SK-N-SH (cell line): ENCODE measurements around the gene INO80C. TPM values are rescaled to one million over a fixed set of nuclear protein-coding genes. Genes with fewer than 3 reads are reported as not detected.

ENCODE experiments used
- CTCF ChIA-PET: fragments of 300-600, 350-600 bp; formaldehyde crosslinking; extraction: SDS; loops from one replicate; lab custom pipeline; 2021; lab: Yijun Ruan, JAX
- POLR2A ChIA-PET: fragments of 350-600 bp; sonication (Branson Sonifier 250); formaldehyde crosslinking; extraction: SDS; loops from one replicate; lab custom pipeline; 2020; ENCODE audit warnings: antibody characterized with exemption, inconsistent platforms; lab: Yijun Ruan, JAX
- DNase-seq: peaks from one replicate; pipeline ENCODE4 v3.0.0; 2012
- H2AFZ ChIP-seq: fragments of 200-600 bp; sonication (generic); 2 replicates; pipeline ENCODE4 v1.8.1; 2016; ENCODE audit warnings: antibody characterized with exemption, mild to moderate bottlenecking, low read depth
- H3F3A ChIP-seq: fragments of 200-600 bp; sonication (generic); replicated peaks from 2 replicates; pipeline ENCODE3; 2016; ENCODE audit warnings: antibody characterized with exemption, mild to moderate bottlenecking; ENCODE audit not compliant: insufficient read depth
- H3K27ac ChIP-seq, 2 experiments: fragments of 200-500 bp in 1 of 2; fragments of 200-600 bp in 1 of 2; sonication (Bioruptor generic) in 1 of 2; sonication (generic), shearing (Covaris generic) in 1 of 2; 2 replicates each; pipeline versions ENCODE4 v1.5.1 to v1.6.1; 2014 to 2016; ENCODE audit warnings: low read depth in 2 of 2, inconsistent platforms in 1 of 2, low read length in 1 of 2, mild to moderate bottlenecking in 1 of 2, mixed read lengths in 1 of 2
- H3K27me3 ChIP-seq: fragments of 200-600 bp; sonication (generic), shearing (Covaris generic); 2 replicates; pipeline ENCODE4 v1.6.1; 2016; ENCODE audit warnings: mixed run types; ENCODE audit not compliant: insufficient read depth
- H3K36me3 ChIP-seq, 2 experiments: fragments of 200-500 bp in 1 of 2; fragments of 200-600 bp in 1 of 2; sonication (Bioruptor generic) in 1 of 2; sonication (generic) in 1 of 2; replicated peaks in 1 of 2; 2 replicates each; pipeline versions ENCODE3 to v1.5.1; 2014 to 2016; ENCODE audit warnings: low read length in 1 of 2, mild to moderate bottlenecking in 1 of 2; ENCODE audit not compliant: insufficient read depth in 2 of 2, control insufficient read depth in 1 of 2
- H3K4me1 ChIP-seq, 2 experiments: fragments of 200-500 bp in 1 of 2; fragments of 200-600 bp in 1 of 2; sonication (Bioruptor generic) in 1 of 2; sonication (generic), shearing (Covaris generic) in 1 of 2; 2 replicates each; pipeline versions ENCODE4 v1.5.1 to v1.6.1; 2014 to 2016; ENCODE audit warnings: low read depth in 1 of 2, low read length in 1 of 2, mixed run types in 1 of 2; ENCODE audit not compliant: insufficient read depth in 2 of 2, control insufficient read depth in 1 of 2
- H3K4me2 ChIP-seq: fragments of 200-600 bp; sonication (generic), shearing (Covaris generic); 2 replicates; pipeline ENCODE4 v1.6.1; 2017; ENCODE audit warnings: mixed run types
- H3K4me3 ChIP-seq, 2 experiments: fragments of 200-500 bp in 1 of 2; fragments of 200-600 bp in 1 of 2; sonication (Bioruptor generic) in 1 of 2; sonication (generic), shearing (Covaris generic) in 1 of 2; 2 replicates each; pipeline versions ENCODE4 v1.5.1 to v1.8.1; 2014 to 2016; ENCODE audit warnings: low read depth in 2 of 2, inconsistent platforms in 1 of 2, low read length in 1 of 2, mild to moderate bottlenecking in 1 of 2, mixed read lengths in 1 of 2, moderate library complexity in 1 of 2
- H3K79me2 ChIP-seq: fragments of 200-600 bp; sonication (generic); 2 replicates; pipeline ENCODE4 v1.8.1; 2017; ENCODE audit warnings: mild to moderate bottlenecking; ENCODE audit not compliant: insufficient read depth
- H3K9ac ChIP-seq: fragments of 200-600 bp; sonication (generic); 2 replicates; pipeline ENCODE4 v1.6.1; 2017; ENCODE audit warnings: mixed run types
- H3K9me2 ChIP-seq: fragments of 200-600 bp; sonication (generic); 2 replicates; pipeline ENCODE4 v1.6.1; 2017; ENCODE audit warnings: mixed run types
- H3K9me3 ChIP-seq: fragments of 200-600 bp; sonication (generic); 2 replicates; pipeline ENCODE4 v1.6.1; 2017; ENCODE audit warnings: mixed run types, mild to moderate bottlenecking, moderate library complexity
- H4K20me1 ChIP-seq: fragments of 200-600 bp; sonication (generic); 2 replicates; pipeline ENCODE4 v1.6.1; 2017; ENCODE audit warnings: mild to moderate bottlenecking, mixed run types; ENCODE audit not compliant: insufficient read depth
- EP300 ChIP-seq, 2 experiments: IDR thresholded peaks; 2 replicates each; pipeline versions ENCODE4 v1.4.0 to v1.6.1; 2012; ENCODE audit warnings: borderline replicate concordance in 1 of 2, low read depth in 1 of 2, low read length in 1 of 2
- FOXJ3 ChIP-seq: sonication (generic); formaldehyde crosslinking; IDR thresholded peaks from 2 replicates; pipeline ENCODE4 v1.5.1; 2020; ENCODE audit warnings: mild to moderate bottlenecking, missing genetic modification reagents
- SIN3A ChIP-seq: IDR thresholded peaks from 2 replicates; pipeline ENCODE4 v1.6.1; 2012; ENCODE audit warnings: low read depth, mild to moderate bottlenecking, low read length, moderate library complexity, borderline replicate concordance
- TEAD4 ChIP-seq: IDR thresholded peaks from 2 replicates; pipeline ENCODE4 v1.4.0; 2012; ENCODE audit warnings: mild to moderate bottlenecking, borderline replicate concordance; ENCODE audit not compliant: insufficient read depth
- WGBS: methylation state at CpG from one replicate; pipeline ENCODE4 v1.1.6; 2017; ENCODE audit warnings: low lambda C conversion rate; 5-methylcytosine and 5-hydroxymethylcytosine counted together
- polyA plus RNA-seq, 3 experiments: library from polyadenylated mRNA; depleted of rRNA; stranded (reverse); fragments of >200 nt; gene quantifications; 2 replicates each; pipeline ENCODE4 v1.2.3, GENCODE V29; 2012
- TF ChIP-seq, protein P1 (sequence below): IDR thresholded peaks from 2 replicates; pipeline ENCODE4 v1.6.1; 2012; ENCODE audit warnings: mild to moderate bottlenecking, low read depth, low read length, moderate library complexity

The INO80C gene
- polyA plus RNA-seq, 1 of the 3 experiments (the other 2 are of a cell fraction) = 17.0 TPM

DNA sequence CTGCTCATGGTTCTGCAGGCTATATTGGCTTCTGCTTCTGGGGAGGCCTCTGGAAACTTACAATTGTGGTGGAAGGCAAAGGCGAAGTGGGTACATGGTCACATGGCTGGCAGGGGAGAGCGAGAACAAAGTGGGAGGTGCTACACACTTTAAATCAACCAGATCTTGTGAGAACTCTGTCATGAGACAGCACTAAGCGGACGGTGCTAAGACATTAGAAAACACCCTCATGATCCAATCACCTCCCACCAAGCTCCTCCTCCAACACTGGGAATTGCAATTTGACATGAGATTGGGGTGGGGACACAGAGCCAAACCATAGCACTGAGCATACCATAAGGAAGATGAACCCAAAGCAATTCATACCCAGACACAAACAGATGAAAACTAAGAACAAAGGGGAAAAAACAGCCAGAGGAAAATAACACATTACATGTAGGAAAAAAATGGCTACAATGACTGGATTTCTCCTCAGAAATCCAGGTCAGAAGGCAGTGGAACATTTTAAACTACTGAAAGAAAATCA lies 31.1 kb upstream of the INO80C start:
- H3K27me3 ChIP-seq = no peaks in the 10 kb centered on the region
- H3K9me3 ChIP-seq = 0 out of 2 replicates have a peak, but pooled peaks cover 2% of the 10 kb centered on the region
- WGBS = 58% methylated on average over 4 of the region's 4 CpGs
- no peaks in the 10 kb centered on the region for H4K20me1 ChIP-seq
- no peaks in the 10 kb centered on the region for H3K4me1 ChIP-seq
- no peaks in the 10 kb centered on the region for H3K36me3 ChIP-seq
- no peak overlapping the region for H3K4me3 ChIP-seq
- H3K4me2 ChIP-seq = no peak overlapping the region
- DNase-seq = no peak
- no peaks in the 10 kb centered on the region for H3F3A ChIP-seq
- ChIA-PET CTCF (no interaction called here), POLR2A (no interaction called here)
- no peak overlapping the region for H2AFZ ChIP-seq
- no peaks in the 10 kb centered on the region for H3K9me2 ChIP-seq
- TF ChIP-seq SIN3A = no peak
- H3K9ac ChIP-seq = no peak overlapping the region
- no peak overlapping the region for H3K27ac ChIP-seq
- no peaks in the 10 kb centered on the region for H3K79me2 ChIP-seq

DNA sequence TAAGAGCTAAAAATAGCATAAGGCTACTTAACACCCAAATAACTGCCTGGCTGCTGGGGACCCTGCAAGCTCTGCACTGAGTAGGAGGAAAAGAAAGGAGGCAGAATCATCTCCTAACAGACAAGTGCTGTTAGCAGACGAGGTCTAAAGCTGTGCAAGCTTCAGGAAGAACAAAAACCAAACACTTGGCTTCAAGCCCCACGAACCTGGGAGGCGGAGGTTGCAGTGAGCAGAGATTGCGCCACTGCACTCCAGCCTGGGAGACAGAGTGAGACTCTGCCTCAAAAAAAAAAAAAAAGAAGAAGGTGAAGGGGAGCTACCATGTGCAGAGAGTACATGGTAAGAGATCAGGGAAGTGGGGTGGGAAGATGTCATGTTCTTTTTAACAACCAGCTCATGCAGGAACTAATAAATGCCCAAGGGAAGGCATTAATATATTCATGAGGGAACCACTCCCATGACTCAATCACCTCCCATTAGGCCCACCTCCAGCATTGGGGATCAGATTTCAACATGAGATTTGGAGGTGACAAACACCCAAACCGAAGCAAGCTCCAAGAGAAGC lies 28.8 kb upstream of the INO80C start:
- Histone ChIP-seq H3K79me2 (no peaks in the 10 kb centered on the region), H3K4me3 (no peak overlapping the region), H3K27me3 (no peaks in the 10 kb centered on the region), H3K27ac (no peak overlapping the region), H3K9me2 (no peaks in the 10 kb centered on the region), H2AFZ (no peak overlapping the region), H3K4me1 (no peaks in the 10 kb centered on the region), H3K36me3 (no peaks in the 10 kb centered on the region), H3F3A (no peaks in the 10 kb centered on the region), H4K20me1 (no peaks in the 10 kb centered on the region), H3K4me2 (no peak overlapping the region), H3K9ac (no peak overlapping the region), H3K9me3 (0 out of 2 replicates have a peak, but pooled peaks cover 2% of the 10 kb centered on the region)
- DNase-seq = no peak
- 49% methylated on average over 5 of the region's 5 CpGs for WGBS
- ChIA-PET POLR2A (no interaction called here), CTCF (no interaction called here)
- TF ChIP-seq TEAD4 = no peak
- no peak for TF ChIP-seq EP300 (IDR thresholded peaks at IDR 0.05; ENCODE audit: borderline replicate concordance in 1 of 2, low read depth in 1 of 2, low read length in 1 of 2)
- no peak for TF ChIP-seq FOXJ3 (CRISPR knock-in tag)
- TF ChIP-seq, protein P1, sequence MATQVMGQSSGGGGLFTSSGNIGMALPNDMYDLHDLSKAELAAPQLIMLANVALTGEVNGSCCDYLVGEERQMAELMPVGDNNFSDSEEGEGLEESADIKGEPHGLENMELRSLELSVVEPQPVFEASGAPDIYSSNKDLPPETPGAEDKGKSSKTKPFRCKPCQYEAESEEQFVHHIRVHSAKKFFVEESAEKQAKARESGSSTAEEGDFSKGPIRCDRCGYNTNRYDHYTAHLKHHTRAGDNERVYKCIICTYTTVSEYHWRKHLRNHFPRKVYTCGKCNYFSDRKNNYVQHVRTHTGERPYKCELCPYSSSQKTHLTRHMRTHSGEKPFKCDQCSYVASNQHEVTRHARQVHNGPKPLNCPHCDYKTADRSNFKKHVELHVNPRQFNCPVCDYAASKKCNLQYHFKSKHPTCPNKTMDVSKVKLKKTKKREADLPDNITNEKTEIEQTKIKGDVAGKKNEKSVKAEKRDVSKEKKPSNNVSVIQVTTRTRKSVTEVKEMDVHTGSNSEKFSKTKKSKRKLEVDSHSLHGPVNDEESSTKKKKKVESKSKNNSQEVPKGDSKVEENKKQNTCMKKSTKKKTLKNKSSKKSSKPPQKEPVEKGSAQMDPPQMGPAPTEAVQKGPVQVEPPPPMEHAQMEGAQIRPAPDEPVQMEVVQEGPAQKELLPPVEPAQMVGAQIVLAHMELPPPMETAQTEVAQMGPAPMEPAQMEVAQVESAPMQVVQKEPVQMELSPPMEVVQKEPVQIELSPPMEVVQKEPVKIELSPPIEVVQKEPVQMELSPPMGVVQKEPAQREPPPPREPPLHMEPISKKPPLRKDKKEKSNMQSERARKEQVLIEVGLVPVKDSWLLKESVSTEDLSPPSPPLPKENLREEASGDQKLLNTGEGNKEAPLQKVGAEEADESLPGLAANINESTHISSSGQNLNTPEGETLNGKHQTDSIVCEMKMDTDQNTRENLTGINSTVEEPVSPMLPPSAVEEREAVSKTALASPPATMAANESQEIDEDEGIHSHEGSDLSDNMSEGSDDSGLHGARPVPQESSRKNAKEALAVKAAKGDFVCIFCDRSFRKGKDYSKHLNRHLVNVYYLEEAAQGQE = no peak
